T-helper 1 cell treated with Interleukin-12 subunit alpha and Interleukin-12 subunit beta and Interleukin-4 antibody, amounts not matched to agents 30 μg/mL and 1 μg/mL, for 36 hours (primary cell): Measurements from ENCODE around the gene PRDM12.

Source experiments
- H3K27ac Mint-ChIP-seq: one replicate; pipeline ENCODE4 v1.8.0; 2021; ENCODE audit warnings: mild to moderate bottlenecking, mixed read lengths
- H3K27me3 Mint-ChIP-seq: one replicate; pipeline ENCODE4 v1.8.0; 2021; ENCODE audit warnings: low read depth, mixed read lengths
- H3K36me3 Mint-ChIP-seq: one replicate; pipeline ENCODE4 v1.8.0; 2021; ENCODE audit warnings: low read depth, mixed read lengths
- H3K4me1 Mint-ChIP-seq: one replicate; pipeline ENCODE4 v1.8.0; 2021; ENCODE audit warnings: low read depth, mixed read lengths
- H3K4me3 Mint-ChIP-seq: one replicate; pipeline ENCODE4 v1.8.0; 2021; ENCODE audit warnings: mild to moderate bottlenecking, moderate library complexity, mixed read lengths
- H3K9me3 Mint-ChIP-seq: one replicate; pipeline ENCODE4 v1.8.0; 2021; ENCODE audit warnings: mixed read lengths

The PRDM12 gene

DNA sequence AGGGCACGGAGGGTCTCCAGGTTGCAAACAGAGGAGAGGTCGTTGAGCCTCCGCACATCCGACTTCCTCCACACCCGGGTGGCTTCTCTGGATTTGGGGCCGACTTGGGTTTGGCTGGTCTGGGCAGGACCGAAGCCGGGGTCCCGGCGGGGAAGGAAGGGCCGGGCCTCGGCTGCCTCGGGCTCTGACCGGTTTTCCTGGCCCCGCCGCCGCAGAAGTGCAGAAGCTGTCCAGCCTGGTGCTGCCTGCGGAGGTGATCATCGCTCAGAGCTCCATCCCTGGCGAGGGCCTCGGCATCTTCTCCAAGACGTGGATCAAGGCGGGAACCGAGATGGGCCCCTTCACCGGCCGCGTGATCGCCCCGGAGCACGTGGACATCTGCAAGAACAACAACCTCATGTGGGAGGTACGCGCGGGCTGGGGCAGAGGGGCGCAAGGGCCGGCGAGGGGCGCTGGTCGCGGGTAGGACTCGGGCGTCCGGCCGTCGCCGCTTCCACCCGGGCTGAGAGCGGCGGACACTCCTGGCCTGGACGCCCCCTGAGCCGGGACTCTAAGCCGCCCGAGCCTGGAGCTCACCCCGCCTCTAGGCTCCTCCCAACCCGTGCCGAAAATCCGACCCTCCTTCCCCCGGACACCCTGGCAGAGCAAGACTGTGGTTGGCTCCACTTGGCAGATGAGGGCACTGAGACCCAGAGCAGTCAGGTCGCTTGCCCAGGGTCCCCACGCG, 2.2 kb downstream of the PRDM12 start:
- Mint-ChIP-seq H3K36me3 (peaks cover 1% of the 10 kb centered on the region), H3K27me3 (peaks cover 69% of the 10 kb centered on the region), H3K4me3 (no peak overlapping the region), H3K9me3 (no peaks in the 10 kb centered on the region), H3K27ac (no peak overlapping the region), H3K4me1 (peaks cover 2% of the 10 kb centered on the region)

DNA sequence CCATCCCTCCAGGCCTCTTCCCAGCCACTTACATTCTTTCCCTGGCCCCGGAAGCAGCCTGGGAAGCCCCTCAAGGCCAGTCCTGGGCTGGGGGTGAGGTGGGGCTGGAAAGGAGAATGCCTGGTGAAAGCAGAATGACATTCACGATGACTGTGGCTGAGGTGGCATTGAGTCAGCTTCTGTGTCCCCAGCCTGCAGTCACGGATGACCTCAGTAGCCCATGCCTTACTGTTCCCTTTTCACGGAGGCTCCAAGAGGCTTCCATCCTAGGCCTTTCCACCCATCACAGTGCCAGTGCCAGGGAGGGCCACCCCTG, 2.7 kb downstream of the PRDM12 start:
- Mint-ChIP-seq H3K4me1 (peaks cover 2% of the 10 kb centered on the region), H3K27me3 (peaks cover 67% of the 10 kb centered on the region), H3K27ac (no peak overlapping the region), H3K36me3 (peaks cover 1% of the 10 kb centered on the region), H3K4me3 (no peak overlapping the region), H3K9me3 (no peaks in the 10 kb centered on the region)

DNA sequence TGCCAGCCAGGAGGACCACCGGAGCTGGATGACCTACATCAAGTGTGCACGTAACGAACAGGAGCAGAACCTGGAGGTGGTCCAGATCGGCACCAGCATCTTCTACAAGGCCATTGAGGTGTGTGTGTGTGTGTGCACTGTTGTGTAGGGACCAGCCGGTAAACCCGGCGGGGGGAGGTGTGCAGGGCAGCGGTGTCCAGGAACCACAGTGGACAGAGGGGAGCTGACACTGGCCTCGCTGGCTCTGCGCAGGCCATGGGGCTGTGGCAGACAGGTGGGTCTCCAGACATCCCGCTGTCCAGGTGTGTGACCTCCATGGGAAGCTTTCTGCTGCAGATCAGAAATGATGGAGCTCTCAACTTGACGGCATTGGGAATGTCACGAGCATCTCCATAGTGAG, 3.8 kb downstream of the PRDM12 start:
- H3K27ac Mint-ChIP-seq, result no peak overlapping the region
- H3K9me3 Mint-ChIP-seq, result no peaks in the 10 kb centered on the region
- peaks cover 2% of the 10 kb centered on the region for H3K4me1 Mint-ChIP-seq
- peaks cover 55% of the 10 kb centered on the region for H3K27me3 Mint-ChIP-seq
- H3K4me3 Mint-ChIP-seq, result no peak overlapping the region
- peaks cover 1% of the 10 kb centered on the region for H3K36me3 Mint-ChIP-seq

GRCh38 chr9:130668659-130669058, 4.3 kb downstream of the PRDM12 start:
- peaks cover 54% of the 10 kb centered on the region for H3K27me3 Mint-ChIP-seq
- no peak overlapping the region for H3K4me3 Mint-ChIP-seq
- H3K27ac Mint-ChIP-seq, result no peak overlapping the region
- peaks cover 2% of the 10 kb centered on the region for H3K4me1 Mint-ChIP-seq
- no peaks in the 10 kb centered on the region for H3K9me3 Mint-ChIP-seq
- H3K36me3 Mint-ChIP-seq, result peaks cover 1% of the 10 kb centered on the region

DNA sequence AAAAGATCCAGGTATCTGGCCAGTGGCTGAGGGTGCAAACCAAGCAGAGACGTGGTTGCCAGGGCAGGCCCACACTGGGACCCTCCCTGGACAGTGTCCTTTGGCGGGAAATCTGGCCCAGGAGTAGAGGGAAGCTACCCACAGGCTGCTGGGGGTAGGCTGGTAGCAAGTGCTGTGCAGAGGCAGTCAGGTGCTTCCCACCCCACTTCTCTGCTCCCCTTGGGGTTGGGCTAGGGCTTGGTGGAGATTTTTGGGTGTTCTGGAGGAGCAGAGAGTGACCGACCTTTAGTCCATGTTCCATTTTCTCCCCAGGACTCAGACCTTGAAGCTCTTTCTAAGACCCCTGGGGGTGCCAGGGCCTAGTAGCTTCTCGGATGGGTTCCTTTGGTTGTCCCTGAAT, 5.6 kb downstream of the PRDM12 start:
- H3K27ac Mint-ChIP-seq, result no peak overlapping the region
- H3K4me3 Mint-ChIP-seq, result no peak overlapping the region
- no peaks in the 10 kb centered on the region for H3K9me3 Mint-ChIP-seq
- peaks cover 43% of the 10 kb centered on the region for H3K27me3 Mint-ChIP-seq
- peaks cover 1% of the 10 kb centered on the region for H3K36me3 Mint-ChIP-seq
- peaks cover 2% of the 10 kb centered on the region for H3K4me1 Mint-ChIP-seq

DNA sequence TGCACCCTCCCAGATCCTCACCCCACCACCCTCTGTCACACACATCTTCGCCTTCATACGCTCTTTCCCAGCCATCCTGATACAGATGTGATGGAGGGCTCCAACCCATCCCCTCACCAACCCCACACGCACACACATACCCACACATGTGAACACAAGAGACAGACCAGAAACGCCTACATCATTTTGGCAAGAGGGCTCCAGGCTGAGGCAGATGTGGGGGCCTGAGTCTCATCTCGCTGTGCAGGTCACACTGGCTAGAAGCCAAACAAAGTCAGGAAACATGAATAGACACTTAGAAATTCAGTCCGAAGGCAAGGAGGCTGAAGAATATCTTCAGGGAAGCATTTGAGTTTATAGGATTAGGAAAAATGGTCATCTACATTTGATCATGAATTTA, 6.2 kb downstream of the PRDM12 start:
- Mint-ChIP-seq H3K27ac (no peak overlapping the region), H3K9me3 (no peaks in the 10 kb centered on the region), H3K36me3 (no peaks in the 10 kb centered on the region), H3K4me3 (no peak overlapping the region), H3K4me1 (no peaks in the 10 kb centered on the region), H3K27me3 (peaks cover 36% of the 10 kb centered on the region)

DNA sequence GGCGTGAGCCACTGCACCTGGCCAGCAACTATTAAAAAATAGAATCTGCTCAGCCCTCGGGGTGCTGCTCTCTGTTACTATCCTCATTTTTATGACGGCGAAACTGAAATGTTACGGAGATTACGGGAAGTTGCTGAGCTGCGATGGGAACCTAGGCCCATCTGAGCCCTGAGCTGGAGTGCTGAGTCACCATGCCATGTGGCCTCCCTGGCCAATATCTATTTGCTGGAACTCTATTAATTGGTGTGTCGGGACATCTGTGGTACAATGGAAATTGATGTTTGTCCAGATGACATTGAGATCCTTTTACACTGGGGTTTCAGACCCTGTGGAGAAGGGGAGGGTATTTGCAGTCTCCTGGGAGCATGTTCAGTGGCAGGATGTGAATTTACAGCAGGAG, 8.1 kb downstream of the PRDM12 start:
- H3K36me3 Mint-ChIP-seq, result no peaks in the 10 kb centered on the region
- no peaks in the 10 kb centered on the region for H3K9me3 Mint-ChIP-seq
- no peak overlapping the region for H3K4me3 Mint-ChIP-seq
- H3K4me1 Mint-ChIP-seq, result no peaks in the 10 kb centered on the region
- H3K27ac Mint-ChIP-seq, result no peak overlapping the region
- H3K27me3 Mint-ChIP-seq, result peaks cover 21% of the 10 kb centered on the region

- Mint-ChIP-seq H3K4me1 (no peaks in the 10 kb centered on the region), H3K27ac (no peak overlapping the region), H3K27me3 (peaks cover 17% of the 10 kb centered on the region), H3K9me3 (no peaks in the 10 kb centered on the region), H3K36me3 (no peaks in the 10 kb centered on the region), H3K4me3 (no peak overlapping the region)
Observed at GRCh38 chr9:130672933-130673615, 8.7 kb downstream of the PRDM12 start.

DNA sequence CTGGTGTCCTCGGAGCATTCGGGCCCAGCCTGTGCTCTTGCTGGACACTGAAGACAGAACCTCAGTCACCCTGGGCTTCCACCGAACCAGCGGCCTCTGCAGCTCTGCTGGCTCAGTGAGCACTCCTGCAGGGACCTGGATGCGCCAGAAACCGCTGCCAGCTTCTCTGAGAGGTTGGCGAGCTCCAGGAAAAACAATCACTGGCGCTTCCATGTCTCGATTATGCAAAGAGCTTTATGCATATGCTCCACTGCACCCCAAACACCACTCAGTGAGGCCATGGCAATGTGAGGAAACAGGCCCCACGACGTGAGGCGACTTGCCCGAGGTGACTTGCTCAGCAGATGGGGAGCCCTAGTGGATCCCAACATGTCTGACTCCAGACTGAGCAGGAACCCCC, 11.0 kb downstream of the PRDM12 start:
- no peak overlapping the region for H3K4me3 Mint-ChIP-seq
- no peak overlapping the region for H3K27ac Mint-ChIP-seq
- H3K9me3 Mint-ChIP-seq, result no peaks in the 10 kb centered on the region
- no peaks in the 10 kb centered on the region for H3K36me3 Mint-ChIP-seq
- H3K27me3 Mint-ChIP-seq, result peaks cover 30% of the 10 kb centered on the region
- H3K4me1 Mint-ChIP-seq, result no peaks in the 10 kb centered on the region

DNA sequence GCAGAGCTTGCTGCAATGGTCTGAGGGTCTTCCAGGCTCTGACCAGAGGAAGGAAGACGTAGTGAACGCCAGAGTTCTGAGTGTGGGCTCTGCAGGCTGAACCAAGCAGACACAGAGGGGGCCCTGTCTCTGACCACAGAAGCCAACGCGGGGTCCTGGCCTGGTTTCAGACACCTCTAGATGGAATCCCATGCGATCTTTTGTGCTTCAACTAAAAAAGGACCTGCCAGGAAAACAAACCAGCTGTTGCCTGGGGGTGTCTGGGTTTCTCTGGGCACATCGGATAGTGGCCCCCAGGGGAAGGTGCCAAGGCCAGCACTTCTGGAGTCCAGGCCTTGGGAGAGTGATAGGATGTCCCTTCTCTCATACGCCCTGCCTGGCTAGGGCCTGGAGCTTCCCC, 12.9 kb downstream of the PRDM12 start:
- H3K4me1 Mint-ChIP-seq, result peaks cover under 1% of the 10 kb centered on the region
- H3K4me3 Mint-ChIP-seq, result no peak overlapping the region
- no peaks in the 10 kb centered on the region for H3K9me3 Mint-ChIP-seq
- peaks cover 26% of the 10 kb centered on the region for H3K27me3 Mint-ChIP-seq
- H3K27ac Mint-ChIP-seq, result no peak overlapping the region
- no peaks in the 10 kb centered on the region for H3K36me3 Mint-ChIP-seq

DNA sequence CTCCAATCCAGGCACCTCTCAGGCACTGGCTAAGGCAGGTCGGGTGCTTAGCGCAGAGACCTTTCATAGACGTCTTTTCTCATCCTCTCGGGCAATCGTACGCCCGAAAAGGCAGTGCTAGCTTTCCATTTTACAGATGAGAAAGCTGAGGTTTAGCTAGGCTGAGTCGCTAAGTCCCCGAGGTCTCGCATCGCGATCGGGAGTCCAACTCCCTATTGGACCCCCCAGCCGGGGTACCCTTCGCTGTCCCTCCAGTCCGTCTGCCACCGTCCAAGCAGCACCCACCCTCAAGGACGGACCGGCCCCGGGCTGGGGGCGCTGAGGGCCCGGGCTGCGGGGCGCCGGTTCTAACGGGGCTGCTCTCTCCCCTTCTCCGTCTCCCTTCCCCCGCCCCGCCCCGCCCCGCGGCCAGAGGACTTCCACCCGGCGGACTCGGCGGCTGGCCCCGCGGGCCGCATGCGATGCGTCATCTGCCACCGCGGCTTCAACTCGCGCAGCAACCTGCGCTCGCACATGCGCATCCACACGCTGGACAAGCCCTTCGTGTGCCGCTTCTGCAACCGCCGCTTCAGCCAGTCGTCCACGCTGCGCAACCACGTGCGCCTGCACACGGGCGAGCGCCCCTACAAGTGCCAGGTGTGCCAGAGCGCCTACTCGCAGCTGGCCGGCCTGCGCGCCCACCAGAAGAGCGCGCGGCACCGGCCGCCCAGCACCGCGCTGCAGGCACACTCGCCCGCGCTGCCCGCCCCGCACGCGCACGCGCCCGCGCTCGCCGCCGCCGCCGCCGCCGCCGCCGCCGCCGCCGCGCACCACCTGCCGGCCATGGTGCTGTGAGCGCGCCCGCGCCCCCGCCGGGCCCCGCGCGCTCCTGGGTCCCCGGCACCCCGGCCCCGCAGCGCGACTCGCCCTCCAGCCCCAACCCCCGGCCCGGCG, 16.7 kb downstream of the PRDM12 start:
- H3K27ac Mint-ChIP-seq, result no peak overlapping the region
- H3K4me1 Mint-ChIP-seq, result peaks cover 4% of the 10 kb centered on the region
- H3K9me3 Mint-ChIP-seq, result peaks cover 4% of the 10 kb centered on the region
- H3K36me3 Mint-ChIP-seq, result peaks cover 2% of the 10 kb centered on the region
- peaks cover 34% of the 10 kb centered on the region for H3K27me3 Mint-ChIP-seq
- peak overlapping the region; percentile 31 for H3K4me3 Mint-ChIP-seq

- Mint-ChIP-seq H3K9me3 (peaks cover 4% of the 10 kb centered on the region), H3K27me3 (peaks cover 34% of the 10 kb centered on the region), H3K4me3 (peak overlapping the region; percentile 92), H3K4me1 (peaks cover 4% of the 10 kb centered on the region), H3K27ac (peak overlapping the region; percentile 26), H3K36me3 (peaks cover 2% of the 10 kb centered on the region)
Observed at GRCh38 chr9:130681769-130682420, 17.5 kb downstream of the PRDM12 start.

DNA sequence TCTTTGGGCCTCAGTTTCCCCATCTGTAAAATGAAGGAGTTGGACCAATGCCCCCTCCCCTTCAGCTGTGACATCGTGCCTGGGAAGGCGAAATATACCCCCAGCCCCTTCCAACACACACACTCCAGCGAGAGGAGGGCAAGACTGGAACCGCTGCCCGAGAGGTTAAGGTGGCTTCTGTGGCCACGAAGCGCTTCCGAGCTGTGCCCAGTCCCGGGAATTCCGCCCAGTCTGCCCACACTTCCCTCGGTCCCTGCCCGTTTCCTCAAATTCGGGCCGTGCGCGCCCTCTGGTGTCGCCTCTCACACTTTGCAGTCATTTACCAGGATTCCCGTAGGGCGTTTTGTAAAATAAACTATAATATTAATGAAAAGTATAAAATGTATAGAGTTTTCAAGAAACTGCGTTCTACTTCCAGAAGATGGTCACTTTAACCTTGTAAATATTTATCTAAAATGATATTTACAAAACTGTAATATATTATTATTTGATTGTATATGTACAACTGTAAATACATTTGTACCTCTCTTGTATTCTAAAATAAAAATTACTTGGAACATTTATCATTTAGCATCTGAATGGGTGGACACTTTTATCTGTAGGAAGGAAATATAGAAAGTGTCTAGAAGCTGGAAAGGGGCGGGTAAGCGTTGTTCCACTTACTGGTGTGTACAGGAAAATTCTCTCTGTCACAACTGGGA, 18.2 kb downstream of the PRDM12 start:
- H3K9me3 Mint-ChIP-seq, result peaks cover 4% of the 10 kb centered on the region
- H3K27me3 Mint-ChIP-seq, result peaks cover 34% of the 10 kb centered on the region
- H3K27ac Mint-ChIP-seq, result peak overlapping the region; percentile 26
- H3K36me3 Mint-ChIP-seq, result peaks cover 2% of the 10 kb centered on the region
- H3K4me1 Mint-ChIP-seq, result peaks cover 6% of the 10 kb centered on the region
- H3K4me3 Mint-ChIP-seq, result peak overlapping the region; percentile 92

GRCh38 chr9:130685104-130685503, 20.7 kb downstream of the PRDM12 start:
- H3K27ac Mint-ChIP-seq, result no peak overlapping the region
- H3K36me3 Mint-ChIP-seq, result peaks cover 2% of the 10 kb centered on the region
- peaks cover 20% of the 10 kb centered on the region for H3K27me3 Mint-ChIP-seq
- H3K4me1 Mint-ChIP-seq, result peaks cover 16% of the 10 kb centered on the region
- H3K4me3 Mint-ChIP-seq, result no peak overlapping the region
- H3K9me3 Mint-ChIP-seq, result peaks cover 4% of the 10 kb centered on the region
